ENCODE data around the gene ABI3.
"Not testable (repeated sequence)": the region's sequence is repeated elsewhere in the genome, so short reads cannot be mapped to it uniquely, and the experiment has no call there.

Gene ABI3

DNA sequence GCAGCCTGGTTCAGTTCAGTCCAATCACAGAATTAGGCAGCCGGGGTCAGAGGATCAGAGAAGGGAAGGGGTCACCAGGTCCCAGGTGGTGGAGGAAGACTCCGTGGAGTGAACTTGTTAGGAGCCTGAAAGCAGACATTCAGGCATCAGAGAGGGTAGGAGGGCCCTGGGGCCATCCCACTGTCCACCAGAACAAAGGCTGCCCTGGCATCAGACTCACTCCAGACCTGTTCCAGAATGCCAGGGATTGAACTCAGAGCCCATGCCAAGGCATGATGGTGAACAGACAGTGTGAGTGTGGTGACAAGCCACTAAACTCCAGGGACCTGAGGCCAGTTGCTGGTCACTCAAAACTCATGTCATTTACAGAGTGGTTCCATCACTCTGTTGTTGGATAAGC lies 40.3 kb upstream of the ABI3 start:
- TF ChIP-seq, protein P1, sequence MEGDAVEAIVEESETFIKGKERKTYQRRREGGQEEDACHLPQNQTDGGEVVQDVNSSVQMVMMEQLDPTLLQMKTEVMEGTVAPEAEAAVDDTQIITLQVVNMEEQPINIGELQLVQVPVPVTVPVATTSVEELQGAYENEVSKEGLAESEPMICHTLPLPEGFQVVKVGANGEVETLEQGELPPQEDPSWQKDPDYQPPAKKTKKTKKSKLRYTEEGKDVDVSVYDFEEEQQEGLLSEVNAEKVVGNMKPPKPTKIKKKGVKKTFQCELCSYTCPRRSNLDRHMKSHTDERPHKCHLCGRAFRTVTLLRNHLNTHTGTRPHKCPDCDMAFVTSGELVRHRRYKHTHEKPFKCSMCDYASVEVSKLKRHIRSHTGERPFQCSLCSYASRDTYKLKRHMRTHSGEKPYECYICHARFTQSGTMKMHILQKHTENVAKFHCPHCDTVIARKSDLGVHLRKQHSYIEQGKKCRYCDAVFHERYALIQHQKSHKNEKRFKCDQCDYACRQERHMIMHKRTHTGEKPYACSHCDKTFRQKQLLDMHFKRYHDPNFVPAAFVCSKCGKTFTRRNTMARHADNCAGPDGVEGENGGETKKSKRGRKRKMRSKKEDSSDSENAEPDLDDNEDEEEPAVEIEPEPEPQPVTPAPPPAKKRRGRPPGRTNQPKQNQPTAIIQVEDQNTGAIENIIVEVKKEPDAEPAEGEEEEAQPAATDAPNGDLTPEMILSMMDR (conservative IDR thresholded peaks at IDR 0.05; ENCODE audit: low read depth, low read length), result no peak
- H3K4me2 ChIP-seq, result no peak overlapping the region

DNA sequence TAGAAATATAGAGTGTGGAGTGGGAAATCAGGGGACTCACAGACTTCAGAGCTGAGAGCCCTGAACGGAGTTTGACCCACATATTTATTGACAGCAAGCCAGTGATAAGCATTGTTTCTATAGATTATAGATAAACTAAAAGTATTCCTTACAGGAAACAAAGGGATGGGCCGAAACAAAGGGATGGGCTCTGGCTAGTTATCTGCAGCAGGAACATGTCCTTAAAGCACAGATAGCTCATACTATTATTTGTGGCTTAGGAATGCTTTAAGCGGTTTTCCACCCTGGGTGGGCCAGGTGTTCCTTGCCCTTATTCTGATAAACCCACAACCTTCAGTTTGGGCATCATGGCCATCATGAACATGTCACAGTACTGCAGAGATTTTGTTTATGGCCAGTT lies 39.8 kb upstream of the ABI3 start:
- not testable (repeated sequence) for H3K27me3 ChIP-seq (ENCODE audit: insufficient read depth, low read depth); H3K79me2 ChIP-seq (ENCODE audit: insufficient read depth, low read depth); H2AFZ ChIP-seq (ENCODE audit: low read depth); H3K36me3 ChIP-seq (ENCODE audit: insufficient read depth); H3K4me3 ChIP-seq (IDR thresholded peaks at IDR 0.05; ENCODE audit: insufficient read depth, low read depth, low read length); H3K27ac ChIP-seq; H4K20me1 ChIP-seq (ENCODE audit: insufficient read depth); H3K9ac ChIP-seq; H3K4me2 ChIP-seq; H3K4me1 ChIP-seq (ENCODE audit: low read depth, poor library complexity, severe bottlenecking)

More for the DNA sequence above, 40.3 kb upstream of the ABI3 start:
- Histone ChIP-seq H3K27me3 (ENCODE audit: insufficient read depth, low read depth) (no peaks in the 10 kb centered on the region), H3K4me3 (IDR thresholded peaks at IDR 0.05; ENCODE audit: insufficient read depth, low read depth, low read length) (no peak overlapping the region), H3K9ac (no peak overlapping the region), H4K20me1 (ENCODE audit: insufficient read depth) (no peaks in the 10 kb centered on the region), H3K27ac (no peak overlapping the region), H3K36me3 (ENCODE audit: insufficient read depth) (no peaks in the 10 kb centered on the region), H3K79me2 (ENCODE audit: insufficient read depth, low read depth) (no peaks in the 10 kb centered on the region), H2AFZ (ENCODE audit: low read depth) (no peak overlapping the region), H3K4me1 (ENCODE audit: low read depth, poor library complexity, severe bottlenecking) (no peaks in the 10 kb centered on the region)

DNA sequence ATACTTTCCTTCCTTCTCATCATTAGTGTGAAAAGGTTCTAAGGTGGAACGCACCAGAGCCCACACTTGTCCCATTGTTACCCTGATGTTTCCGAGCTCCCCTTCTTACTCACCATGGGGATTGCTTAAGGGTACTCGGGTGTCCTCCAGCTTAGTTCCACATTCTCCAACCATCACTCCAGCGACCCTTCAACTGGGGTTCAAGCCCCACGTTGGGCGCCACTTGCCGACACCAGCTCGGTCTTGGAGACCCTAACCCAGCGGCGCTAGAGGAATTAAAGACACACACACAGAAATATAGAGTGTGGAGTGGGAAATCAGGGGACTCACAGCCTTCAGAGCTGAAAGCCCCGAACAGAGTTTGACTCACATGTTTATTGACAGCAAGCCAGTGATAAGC lies 34.5 kb upstream of the ABI3 start:
- not testable (repeated sequence) for H2AFZ ChIP-seq (ENCODE audit: low read depth); H3K4me1 ChIP-seq (ENCODE audit: low read depth, poor library complexity, severe bottlenecking); H3K9ac ChIP-seq; H3K27me3 ChIP-seq (ENCODE audit: insufficient read depth, low read depth); H3K27ac ChIP-seq; H3K4me3 ChIP-seq (IDR thresholded peaks at IDR 0.05; ENCODE audit: insufficient read depth, low read depth, low read length); H3K36me3 ChIP-seq (ENCODE audit: insufficient read depth); H3K79me2 ChIP-seq (ENCODE audit: insufficient read depth, low read depth); H3K4me2 ChIP-seq; H4K20me1 ChIP-seq (ENCODE audit: insufficient read depth)

GRCh38 chr17:49180303-49180702 lies 30.2 kb upstream of the ABI3 start:
- Histone ChIP-seq H4K20me1 (ENCODE audit: insufficient read depth) (no peaks in the 10 kb centered on the region), H3K27ac (no peak overlapping the region), H3K36me3 (ENCODE audit: insufficient read depth) (no peaks in the 10 kb centered on the region), H3K4me2 (no peak overlapping the region), H3K79me2 (ENCODE audit: insufficient read depth, low read depth) (no peaks in the 10 kb centered on the region), H3K4me1 (ENCODE audit: low read depth, poor library complexity, severe bottlenecking) (no peaks in the 10 kb centered on the region), H3K9ac (no peak overlapping the region), H3K4me3 (IDR thresholded peaks at IDR 0.05; ENCODE audit: insufficient read depth, low read depth, low read length) (no peak overlapping the region), H2AFZ (ENCODE audit: low read depth) (no peak overlapping the region), H3K27me3 (ENCODE audit: insufficient read depth, low read depth) (no peaks in the 10 kb centered on the region)
- TF ChIP-seq, protein P1 (conservative IDR thresholded peaks at IDR 0.05; ENCODE audit: low read depth, low read length), result peak; percentile 72

DNA sequence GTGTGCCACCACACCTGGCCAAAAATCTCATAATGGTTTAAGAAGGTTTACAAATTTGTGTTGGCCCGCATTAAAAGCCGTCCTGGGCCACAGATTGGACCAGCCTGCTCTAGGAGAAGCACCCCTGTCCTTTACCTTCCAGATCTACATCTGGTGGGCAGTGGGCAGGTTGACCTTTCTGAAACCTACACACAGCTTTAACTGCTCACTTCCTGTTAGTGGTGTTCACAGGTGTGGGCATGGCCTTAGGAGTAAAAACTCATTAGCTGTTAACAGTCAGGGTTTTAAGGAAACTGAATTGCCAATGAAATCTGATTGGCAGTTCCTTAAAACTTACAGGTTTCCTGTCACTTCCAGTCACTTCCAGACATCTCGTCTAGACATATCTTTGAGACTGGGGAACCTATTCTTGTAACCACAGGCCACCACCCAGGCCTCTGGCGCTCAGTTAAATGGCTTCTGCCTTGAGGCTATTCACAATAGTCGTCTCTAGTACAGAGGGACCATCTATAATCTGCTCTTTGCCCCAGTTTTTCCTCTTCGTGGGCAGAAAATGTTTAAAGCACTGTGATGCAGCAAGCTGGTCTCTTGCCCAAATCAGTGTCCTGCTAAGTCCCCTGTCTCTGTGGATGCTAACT lies 29.4 kb upstream of the ABI3 start:
- Histone ChIP-seq H3K27me3 (ENCODE audit: insufficient read depth, low read depth) (no peaks in the 10 kb centered on the region), H3K36me3 (ENCODE audit: insufficient read depth) (no peaks in the 10 kb centered on the region), H3K4me1 (ENCODE audit: low read depth, poor library complexity, severe bottlenecking) (no peaks in the 10 kb centered on the region), H3K4me2 (no peak overlapping the region), H3K27ac (no peak overlapping the region), H4K20me1 (ENCODE audit: insufficient read depth) (no peaks in the 10 kb centered on the region), H3K79me2 (ENCODE audit: insufficient read depth, low read depth) (no peaks in the 10 kb centered on the region), H2AFZ (ENCODE audit: low read depth) (no peak overlapping the region), H3K4me3 (IDR thresholded peaks at IDR 0.05; ENCODE audit: insufficient read depth, low read depth, low read length) (no peak overlapping the region), H3K9ac (no peak overlapping the region)
- TF ChIP-seq, protein P1 (conservative IDR thresholded peaks at IDR 0.05; ENCODE audit: low read depth, low read length), result no peak

Data from KMS-11 (cell line).